ENCODE measurements around the gene SLC13A4. TPM values are rescaled to one million over a fixed set of nuclear protein-coding genes. Genes with fewer than 3 reads are reported as not detected.
A peak's percentile ranks its signal among the peaks of the same experiment; 100 is the strongest.

The SLC13A4 gene
- polyA plus RNA-seq, 1 donor (not counting 4 experiments of a cell fraction or from before 2014, with no cell fraction given): 0.12 TPM

DNA sequence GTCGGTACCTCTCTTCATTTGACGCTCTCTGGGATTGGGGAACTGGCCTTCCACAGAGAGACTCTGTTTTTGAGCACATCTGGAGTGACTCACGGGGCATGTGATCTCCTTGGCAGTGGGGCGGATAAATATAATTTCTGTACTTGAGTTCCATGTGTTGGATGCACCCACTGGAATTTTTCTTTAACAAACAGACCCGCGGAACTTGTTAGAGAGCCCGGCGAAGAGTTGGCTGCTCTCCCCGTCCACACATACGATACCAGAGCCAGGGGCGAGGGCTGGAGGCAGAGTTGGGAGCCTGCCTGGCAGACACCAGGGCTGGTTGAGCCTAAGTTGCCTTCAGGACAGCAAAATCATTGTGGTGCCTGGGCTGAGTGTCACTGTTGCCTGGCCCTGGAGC lies 20.8 kb upstream of the SLC13A4 start, which contains the start of gene FAM180A:
FAM180A (minus strand) TSS at position 44 of the 400 bp plus-strand sequence. CDS start 233 bp downstream, outside the sequence.
- dilution Hi-C loops (cut with MboI; ENCODE audit: extremely low pct_ligation_motif_present, low sequenced_read_pairs): no loop called here
- Histone ChIP-seq H3K9me3 (ENCODE audit: control insufficient read depth, low read depth, low read length) (no peaks in the 10 kb centered on the region), H3K79me2 (ENCODE audit: control insufficient read depth, insufficient read depth, low read length) (no peaks in the 10 kb centered on the region), H2AFZ (ENCODE audit: control insufficient read depth, low read length) (peak within 1 kb of the TSS; percentile 73), H3K4me1 (ENCODE audit: control insufficient read depth, extremely low read depth, insufficient read depth, low read length) (peaks cover 46% of the 10 kb centered on the region), H3K27me3 (ENCODE audit: control insufficient read depth, extremely low read depth, insufficient read depth, low read length) (no peaks in the 10 kb centered on the region), H3K9me1 (ENCODE audit: control insufficient read depth, extremely low read depth, insufficient read depth, low read length) (no peaks in the 10 kb centered on the region), H4K20me1 (ENCODE audit: control insufficient read depth, extremely low read depth, insufficient read depth, low read length) (no peaks in the 10 kb centered on the region), H3K4me2 (ENCODE audit: control insufficient read depth, extremely low read depth, insufficient read depth, low read depth, low read length) (peak within 1 kb of the TSS; percentile 53), H3K4me3 (ENCODE audit: control insufficient read depth in 2 of 3, extremely low read depth in 1 of 3, insufficient read depth in 2 of 3, low read depth in 1 of 3, low read length in 3 of 3) (no peak within 1 kb of the TSS), H3K36me3 (ENCODE audit: control insufficient read depth in 2 of 2, extremely low read depth in 1 of 2, insufficient read depth in 2 of 2, low read length in 2 of 2) (no peaks in the 10 kb centered on the region), H3K27ac (ENCODE audit: control insufficient read depth, insufficient read depth, low read length) (peak within 1 kb of the TSS; percentile 53), H3K9ac (ENCODE audit: control insufficient read depth, extremely low read depth, insufficient read depth, low read length) (peak within 1 kb of the TSS; percentile 30)
- no peak for TF ChIP-seq EZH2 (IDR thresholded peaks at IDR 0.05; ENCODE audit: low read length)
- TF ChIP-seq, protein P1, sequence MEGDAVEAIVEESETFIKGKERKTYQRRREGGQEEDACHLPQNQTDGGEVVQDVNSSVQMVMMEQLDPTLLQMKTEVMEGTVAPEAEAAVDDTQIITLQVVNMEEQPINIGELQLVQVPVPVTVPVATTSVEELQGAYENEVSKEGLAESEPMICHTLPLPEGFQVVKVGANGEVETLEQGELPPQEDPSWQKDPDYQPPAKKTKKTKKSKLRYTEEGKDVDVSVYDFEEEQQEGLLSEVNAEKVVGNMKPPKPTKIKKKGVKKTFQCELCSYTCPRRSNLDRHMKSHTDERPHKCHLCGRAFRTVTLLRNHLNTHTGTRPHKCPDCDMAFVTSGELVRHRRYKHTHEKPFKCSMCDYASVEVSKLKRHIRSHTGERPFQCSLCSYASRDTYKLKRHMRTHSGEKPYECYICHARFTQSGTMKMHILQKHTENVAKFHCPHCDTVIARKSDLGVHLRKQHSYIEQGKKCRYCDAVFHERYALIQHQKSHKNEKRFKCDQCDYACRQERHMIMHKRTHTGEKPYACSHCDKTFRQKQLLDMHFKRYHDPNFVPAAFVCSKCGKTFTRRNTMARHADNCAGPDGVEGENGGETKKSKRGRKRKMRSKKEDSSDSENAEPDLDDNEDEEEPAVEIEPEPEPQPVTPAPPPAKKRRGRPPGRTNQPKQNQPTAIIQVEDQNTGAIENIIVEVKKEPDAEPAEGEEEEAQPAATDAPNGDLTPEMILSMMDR (optimal IDR thresholded peaks at IDR 0.05 in 1 of 3, IDR thresholded peaks at IDR 0.05 in 1 of 3, conservative IDR thresholded peaks at IDR 0.05 in 1 of 3; ENCODE audit: extremely low read depth in 1 of 3, insufficient read depth in 2 of 3, low read length in 3 of 3): no peak
- FAIRE-seq (no peak), DNase-seq (ENCODE audit: low read depth, low spot score) (peak; percentile 17)

- dilution Hi-C loops (cut with MboI; ENCODE audit: extremely low pct_ligation_motif_present, low sequenced_read_pairs): no loop called here
- Histone ChIP-seq H3K4me2 (ENCODE audit: control insufficient read depth, extremely low read depth, insufficient read depth, low read depth, low read length) (no peak overlapping the region), H3K9ac (ENCODE audit: control insufficient read depth, extremely low read depth, insufficient read depth, low read length) (no peak overlapping the region), H3K27me3 (ENCODE audit: control insufficient read depth, extremely low read depth, insufficient read depth, low read length) (no peaks in the 10 kb centered on the region), H2AFZ (ENCODE audit: control insufficient read depth, low read length) (no peak overlapping the region), H3K9me3 (ENCODE audit: control insufficient read depth, low read depth, low read length) (no peaks in the 10 kb centered on the region), H3K36me3 (ENCODE audit: control insufficient read depth in 2 of 2, extremely low read depth in 1 of 2, insufficient read depth in 2 of 2, low read length in 2 of 2) (no peaks in the 10 kb centered on the region), H3K27ac (ENCODE audit: control insufficient read depth, insufficient read depth, low read length) (no peak overlapping the region), H3K79me2 (ENCODE audit: control insufficient read depth, insufficient read depth, low read length) (no peaks in the 10 kb centered on the region), H3K4me1 (ENCODE audit: control insufficient read depth, extremely low read depth, insufficient read depth, low read length) (peaks cover 47% of the 10 kb centered on the region), H3K4me3 (ENCODE audit: control insufficient read depth in 2 of 3, extremely low read depth in 1 of 3, insufficient read depth in 2 of 3, low read depth in 1 of 3, low read length in 3 of 3) (no peak overlapping the region), H4K20me1 (ENCODE audit: control insufficient read depth, extremely low read depth, insufficient read depth, low read length) (no peaks in the 10 kb centered on the region), H3K9me1 (ENCODE audit: control insufficient read depth, extremely low read depth, insufficient read depth, low read length) (no peaks in the 10 kb centered on the region)
- FAIRE-seq (no peak), DNase-seq (ENCODE audit: low read depth, low spot score) (no peak)
- TF ChIP-seq EZH2 (IDR thresholded peaks at IDR 0.05; ENCODE audit: low read length): no peak
- TF ChIP-seq, protein P1 (optimal IDR thresholded peaks at IDR 0.05 in 1 of 3, IDR thresholded peaks at IDR 0.05 in 1 of 3, conservative IDR thresholded peaks at IDR 0.05 in 1 of 3; ENCODE audit: extremely low read depth in 1 of 3, insufficient read depth in 2 of 3, low read length in 3 of 3): no peak
Observed at GRCh38 chr7:135747366-135747765, 19.4 kb upstream of the SLC13A4 start.

Measured in keratinocyte (primary cell).